PFSK-1 (cell line): ENCODE measurements around the gene IMP4.

Experiments
- FOXP2 ChIP-seq: optimal IDR thresholded peaks from 2 replicates; pipeline ENCODE3; 2011; ENCODE audit warnings: borderline replicate concordance, control low read depth, inconsistent platforms; ENCODE audit not compliant: insufficient read depth; ENCODE audit errors: extremely low read length, extremely low read depth
- TAF1 ChIP-seq: IDR thresholded peaks from 2 replicates; pipeline ENCODE4 v1.6.1; 2012; ENCODE audit warnings: low read length, control low read depth, borderline replicate concordance; ENCODE audit not compliant: insufficient read depth

GRCh38 chr2:130303169-130303568, 39.5 kb upstream of the IMP4 start:
- TF ChIP-seq FOXP2 = no peak
- no peak for TF ChIP-seq TAF1
